GM11168 (cell line): ENCODE measurements around the gene FKBP14.

Experiments used
- in situ Hi-C: fragments of 300-500 bp; cut with MboI; formaldehyde crosslinking; loops from one replicate; pipeline ENCODE4 v1.12.0; 2022; ENCODE audit warnings: low sequenced_read_pairs; ENCODE audit not compliant: unreplicated experiment

Gene FKBP14

GRCh38 chr7:29995652-29996051 lies 30.9 kb downstream of the FKBP14 start:
- in situ Hi-C loops = no loop called here

GRCh38 chr7:29993140-29993539 lies 33.4 kb downstream of the FKBP14 start:
- in situ Hi-C loops = no loop called here

GRCh38 chr7:29991937-29992336 lies 34.6 kb downstream of the FKBP14 start:
- in situ Hi-C loops = no loop called here

GRCh38 chr7:29990931-29991330 lies 35.6 kb downstream of the FKBP14 start:
- in situ Hi-C loops = no loop called here

GRCh38 chr7:29989257-29989995 lies 37.1 kb downstream of the FKBP14 start, which contains the start of gene SCRN1:
TSS of gene SCRN1 (minus strand) at chr7:29989801. CDS start at chr7:29969067, 20,734 bp downstream.
- in situ Hi-C loops = no loop called here

- in situ Hi-C loops = no loop called here
Measured at GRCh38 chr7:29988424-29989256, 37.9 kb downstream of the FKBP14 start.

GRCh38 chr7:29987811-29988317 lies 38.6 kb downstream of the FKBP14 start:
- in situ Hi-C loops = no loop called here

GRCh38 chr7:29987083-29987482 lies 39.4 kb downstream of the FKBP14 start:
- in situ Hi-C loops = no loop called here

- in situ Hi-C loops = no loop called here
Measured at GRCh38 chr7:29980151-29980550, 46.4 kb downstream of the FKBP14 start.

- in situ Hi-C loops = no loop called here
Measured at GRCh38 chr7:29977886-29978651, 48.4 kb downstream of the FKBP14 start.

- in situ Hi-C loops = no loop called here
Measured at GRCh38 chr7:29976673-29977415, 49.7 kb downstream of the FKBP14 start.

- in situ Hi-C loops = no loop called here
Measured at GRCh38 chr7:29976266-29976665, 50.2 kb downstream of the FKBP14 start.

GRCh38 chr7:29975561-29975960 lies 50.9 kb downstream of the FKBP14 start:
- in situ Hi-C loops = no loop called here

- in situ Hi-C loops = no loop called here
Measured at GRCh38 chr7:29974286-29974685, 52.2 kb downstream of the FKBP14 start.

- in situ Hi-C loops = no loop called here
Measured at GRCh38 chr7:29972315-29972669, 54.2 kb downstream of the FKBP14 start.

GRCh38 chr7:29971566-29972314 lies 54.8 kb downstream of the FKBP14 start:
- in situ Hi-C loops = no loop called here

GRCh38 chr7:29970158-29970557 lies 56.3 kb downstream of the FKBP14 start:
- in situ Hi-C loops = no loop called here

- in situ Hi-C loops = no loop called here
Measured at GRCh38 chr7:29969738-29970137, 56.8 kb downstream of the FKBP14 start.

- in situ Hi-C loops = no loop called here
Measured at GRCh38 chr7:29968683-29969395, 57.7 kb downstream of the FKBP14 start.
